K562 treated with DMSO at 1 percent for 24 hours (cell line): ENCODE data around the gene OR13H1. TPM values are rescaled to one million over a fixed set of nuclear protein-coding genes. Genes with fewer than 3 reads are reported as not detected.

Source experiments
- total RNA-seq: library from RNA; unstranded; fragments of 300-600 nt; gene quantifications from 2 replicates; pipeline ENCODE4 v1.2.3, GENCODE V29; 2022; ENCODE audit warnings: low read depth; ENCODE audit not compliant: insufficient read depth

Gene OR13H1
- total RNA-seq = not detected in 2 replicates

DNA sequence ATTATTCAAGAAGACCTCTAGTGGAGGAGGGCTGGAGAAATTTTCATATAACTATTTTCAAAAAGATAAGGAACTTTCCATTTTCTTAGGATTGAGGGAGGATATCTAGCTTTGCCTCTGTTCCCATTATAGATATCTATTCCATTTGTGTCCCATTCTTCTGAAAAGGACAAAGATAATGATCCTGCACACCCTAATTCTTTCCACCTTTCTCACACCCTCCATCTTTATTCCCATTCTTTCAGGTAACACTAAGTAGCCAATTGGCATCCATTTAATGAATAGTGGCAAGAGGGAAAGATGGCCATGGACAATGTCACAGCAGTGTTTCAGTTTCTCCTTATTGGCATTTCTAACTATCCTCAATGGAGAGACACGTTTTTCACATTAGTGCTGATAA is at the start of gene OR13H1:
OR13H1 (plus strand) TSS at position 301 of the 400 bp plus-strand sequence; CDS start at position 301, 0 bp downstream.

